ENCODE results near the gene SMIM29.
A peak's percentile ranks its signal among the peaks of the same experiment; 100 is the strongest.
"Not testable (repeated sequence)": the region's sequence is repeated elsewhere in the genome, so short reads cannot be mapped to it uniquely, and the experiment has no call there.

Gene SMIM29

GRCh38 chr6:34267746-34268145, 18.9 kb upstream of the SMIM29 start:
- DNase-seq = no peak

- not testable (repeated sequence) for DNase-seq
These were observed 14.7 kb upstream of the SMIM29 start for GRCh38 chr6:34263484-34263883.

GRCh38 chr6:34260576-34261267, 11.9 kb upstream of the SMIM29 start:
- DNase-seq = no peak

DNA sequence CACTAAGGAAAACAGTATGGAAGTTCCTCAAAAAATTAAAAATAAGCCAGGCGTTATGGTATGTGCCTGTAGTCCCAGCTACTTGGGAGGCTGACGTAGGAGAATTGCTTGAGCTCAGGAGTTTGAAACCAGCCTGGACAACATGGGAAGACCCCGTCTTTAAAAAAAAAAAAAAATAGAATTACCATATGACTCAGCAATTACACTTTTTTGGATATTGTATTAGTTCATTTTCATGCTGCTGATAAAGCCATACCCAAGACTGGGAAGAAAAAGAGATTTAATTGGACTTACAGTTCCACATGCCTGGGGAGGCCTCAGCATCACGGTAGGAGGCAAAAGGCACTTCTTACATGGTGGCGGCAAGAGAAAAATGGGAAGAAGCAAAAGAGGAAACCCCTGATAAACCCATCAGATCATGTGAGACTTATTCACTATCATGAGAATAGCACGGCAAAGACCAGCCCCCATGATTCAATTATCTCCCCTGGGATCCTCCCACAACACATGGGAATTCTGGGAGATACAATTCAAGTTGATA, 10.8 kb upstream of the SMIM29 start:
- no peak for DNase-seq

DNA sequence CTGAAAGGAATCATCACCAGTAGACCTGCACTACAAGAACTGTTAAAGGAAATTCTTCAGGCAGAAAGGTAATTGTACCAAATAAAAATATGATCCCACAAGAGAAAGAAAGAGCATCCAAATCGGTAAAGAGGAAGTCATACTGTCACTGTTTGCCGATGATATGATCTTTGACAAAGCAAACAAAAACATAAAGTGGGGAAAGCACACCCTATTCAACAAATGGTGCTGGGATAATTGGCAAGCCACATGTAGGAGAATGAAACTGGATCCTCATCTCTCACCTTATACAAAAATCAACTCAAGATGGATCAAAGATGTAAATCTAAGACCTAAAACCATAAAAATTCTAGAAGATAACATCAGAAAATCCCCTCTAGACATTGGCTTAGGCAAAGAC, 3.6 kb upstream of the SMIM29 start:
- not testable (repeated sequence) for DNase-seq

- no peak for DNase-seq
These were observed 859 bp upstream of the SMIM29 start for GRCh38 chr6:34249469-34250261.

GRCh38 chr6:34248198-34248726, 544 bp downstream of the SMIM29 start:
- DNase-seq = peak; percentile 61

GRCh38 chr6:34247481-34248197, 1.2 kb downstream of the SMIM29 start:
- no peak for DNase-seq

- DNase-seq = peak; percentile 65
These were observed 2.0 kb downstream of the SMIM29 start for GRCh38 chr6:34246563-34247391.

GRCh38 chr6:34246249-34246562, 2.6 kb downstream of the SMIM29 start:
- no peak for DNase-seq

DNA sequence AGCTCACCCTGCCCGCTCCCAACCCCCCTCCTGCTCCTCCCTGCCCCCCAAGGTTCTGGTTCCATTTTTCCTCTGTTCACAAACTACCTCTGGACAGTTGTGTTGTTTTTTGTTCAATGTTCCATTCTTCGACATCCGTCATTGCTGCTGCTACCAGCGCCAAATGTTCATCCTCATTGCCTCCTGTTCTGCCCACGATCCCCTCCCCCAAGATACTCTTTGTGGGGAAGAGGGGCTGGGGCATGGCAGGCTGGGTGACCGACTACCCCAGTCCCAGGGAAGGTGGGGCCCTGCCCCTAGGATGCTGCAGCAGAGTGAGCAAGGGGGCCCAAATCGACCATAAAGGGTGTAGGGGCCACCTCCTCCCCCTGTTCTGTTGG, 3.1 kb downstream of the SMIM29 start:
- DNase-seq = not testable (repeated sequence)

DNA sequence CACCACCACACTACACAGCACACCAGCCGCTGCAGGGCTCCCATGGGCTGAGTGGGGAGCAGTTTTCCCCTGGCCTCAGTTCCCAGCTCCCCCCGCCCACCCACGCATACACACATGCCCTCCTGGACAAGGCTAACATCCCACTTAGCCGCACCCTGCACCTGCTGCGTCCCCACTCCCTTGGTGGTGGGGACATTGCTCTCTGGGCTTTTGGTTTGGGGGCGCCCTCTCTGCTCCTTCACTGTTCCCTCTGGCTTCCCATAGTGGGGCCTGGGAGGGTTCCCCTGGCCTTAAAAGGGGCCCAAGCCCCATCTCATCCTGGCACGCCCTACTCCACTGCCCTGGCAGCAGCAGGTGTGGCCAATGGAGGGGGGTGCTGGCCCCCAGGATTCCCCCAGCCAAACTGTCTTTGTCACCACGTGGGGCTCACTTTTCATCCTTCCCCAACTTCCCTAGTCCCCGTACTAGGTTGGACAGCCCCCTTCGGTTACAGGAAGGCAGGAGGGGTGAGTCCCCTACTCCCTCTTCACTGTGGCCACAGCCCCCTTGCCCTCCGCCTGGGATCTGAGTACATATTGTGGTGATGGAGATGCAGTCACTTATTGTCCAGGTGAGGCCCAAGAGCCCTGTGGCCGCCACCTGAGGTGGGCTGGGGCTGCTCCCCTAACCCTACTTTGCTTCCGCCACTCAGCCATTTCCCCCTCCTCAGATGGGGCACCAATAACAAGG, 3.6 kb downstream of the SMIM29 start:
- DNase-seq = not testable (repeated sequence)

- peak; percentile 43 for DNase-seq
These were observed 4.6 kb downstream of the SMIM29 start for GRCh38 chr6:34243901-34244884.

GRCh38 chr6:34243131-34243771, 5.6 kb downstream of the SMIM29 start:
- DNase-seq = no peak

DNA sequence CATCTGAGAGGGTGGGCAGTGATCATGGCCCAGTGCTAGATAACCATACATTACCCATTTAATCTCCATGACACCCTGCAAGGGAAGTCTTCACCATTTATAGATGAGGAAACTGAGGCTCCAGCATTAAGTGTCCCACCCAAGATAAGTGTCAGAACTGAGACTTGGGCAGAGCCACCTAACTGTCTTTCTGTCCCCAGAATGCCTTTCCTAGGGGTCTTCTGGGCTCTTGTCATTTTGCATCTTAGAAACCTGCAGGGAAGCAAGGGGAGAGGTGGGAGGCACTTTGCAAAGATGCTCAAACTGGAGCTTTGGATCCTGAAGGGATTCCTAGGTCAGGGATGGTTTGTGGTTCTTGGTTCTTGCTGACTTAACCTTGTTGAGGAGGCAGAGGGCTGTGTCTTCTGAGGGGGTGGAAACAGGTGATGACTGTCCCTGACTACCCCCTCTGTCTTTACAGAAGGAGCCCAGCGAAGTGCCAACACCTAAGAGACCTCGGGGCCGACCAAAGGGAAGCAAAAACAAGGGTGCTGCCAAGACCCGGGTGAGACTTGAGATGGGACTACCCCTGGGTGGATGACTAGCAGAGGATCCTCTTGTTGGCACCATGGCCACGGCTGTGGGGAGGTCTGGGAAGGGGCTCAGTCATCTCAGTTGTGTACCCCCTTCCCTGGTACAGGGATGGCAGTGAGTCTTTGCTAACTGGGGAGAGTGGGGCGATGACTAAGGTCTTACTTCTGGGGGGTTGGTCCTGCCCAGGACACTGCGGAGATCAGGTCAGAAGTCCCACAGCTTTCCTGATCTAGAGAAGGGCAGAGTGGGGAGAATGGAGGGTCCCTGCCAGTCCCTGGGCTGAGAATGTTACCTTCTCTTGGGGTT, 6.3 kb downstream of the SMIM29 start:
- DNase-seq = no peak

- no peak for DNase-seq
These were observed 7.2 kb downstream of the SMIM29 start for GRCh38 chr6:34241351-34242215.

GRCh38 chr6:34240329-34241248, 8.2 kb downstream of the SMIM29 start:
- no peak for DNase-seq

Data from activated T-cell treated with anti-CD3 and anti-CD28 coated beads, Interleukin-2, amount 50 U/mL, for 1 hour (primary cell).